Liver (tissue), 9 donors: Measurements from ENCODE around the gene CROT. TPM values are rescaled to one million over a fixed set of nuclear protein-coding genes. Genes with fewer than 3 reads are reported as not detected.
"Not testable (repeated sequence)": the region's sequence is repeated elsewhere in the genome, so short reads cannot be mapped to it uniquely, and the experiment has no call there.

Source experiments
- DNase-seq: peaks from one replicate; pipeline ENCODE4 v3.0.0-alpha.2; 2017; ENCODE audit warnings: low spot score
- H3K27ac ChIP-seq, 2 donors: one replicate each; pipeline ENCODE4 v1.7.0; 2013; ENCODE audit warnings: inconsistent platforms in 2 of 2, low read length in 2 of 2, control low read depth in 1 of 2, low read depth in 1 of 2, mild to moderate bottlenecking in 1 of 2
- H3K27me3 ChIP-seq, 4 donors: one replicate each; pipeline versions ENCODE4 v1.6.1 to v1.7.0; 2013; ENCODE audit warnings: low read length in 3 of 4, inconsistent platforms in 1 of 4, mild to moderate bottlenecking in 1 of 4, moderate library complexity in 1 of 4; ENCODE audit not compliant: control insufficient read depth in 4 of 4, insufficient read depth in 4 of 4
- H3K36me3 ChIP-seq, 4 donors: one replicate each; pipeline versions ENCODE4 v1.6.1 to v1.7.0; 2013; ENCODE audit warnings: low read length in 3 of 4, mild to moderate bottlenecking in 3 of 4, low read depth in 1 of 4, moderate library complexity in 1 of 4; ENCODE audit not compliant: control insufficient read depth in 4 of 4, insufficient read depth in 3 of 4
- H3K4me1 ChIP-seq, 4 donors: one replicate each; pipeline versions ENCODE4 v1.6.1 to v1.7.0; 2013; ENCODE audit warnings: low read length in 3 of 4, mild to moderate bottlenecking in 3 of 4, moderate library complexity in 1 of 4; ENCODE audit not compliant: control insufficient read depth in 4 of 4, insufficient read depth in 4 of 4
- H3K4me3 ChIP-seq, 3 donors: one replicate each; pipeline versions ENCODE4 v1.6.1 to v1.7.0; 2013; ENCODE audit warnings: low read length in 3 of 3, control low read depth in 1 of 3, low read depth in 1 of 3, mild to moderate bottlenecking in 1 of 3
- H3K9ac ChIP-seq, 2 donors: one replicate each; pipeline ENCODE4 v1.7.0; 2013; ENCODE audit warnings: low read length in 2 of 2, mild to moderate bottlenecking in 2 of 2, moderate library complexity in 2 of 2, control low read depth in 1 of 2, low read depth in 1 of 2
- H3K9me3 ChIP-seq, 4 donors: one replicate each; pipeline versions ENCODE4 v1.6.1 to v1.7.0; 2013; ENCODE audit warnings: low read length in 3 of 4; ENCODE audit not compliant: control insufficient read depth in 4 of 4
- CTCF ChIP-seq: fragments of 150-350 bp; IDR thresholded peaks from 2 replicates; pipeline ENCODE4 v1.5.1; 2017; ENCODE audit warnings: improper control_type of control experiment, low read depth, low read length; ENCODE audit not compliant: missing input control
- FOXA1 ChIP-seq: IDR thresholded peaks from 2 replicates; pipeline ENCODE4 v1.6.1; 2016; ENCODE audit warnings: antibody characterized with exemption
- FOXA2 ChIP-seq: IDR thresholded peaks from 2 replicates; pipeline ENCODE4 v1.6.1; 2016; ENCODE audit warnings: antibody characterized with exemption
- GABPA ChIP-seq, 2 donors: IDR thresholded peaks in 1 of 2; conservative IDR thresholded peaks in 1 of 2; 2 replicates each; pipeline ENCODE4 v1.6.1; 2016; ENCODE audit warnings: antibody characterized with exemption in 2 of 2, mild to moderate bottlenecking in 1 of 2, moderate library complexity in 1 of 2
- HNF4A ChIP-seq, 2 donors: conservative IDR thresholded peaks; 2 replicates each; pipeline ENCODE4 v1.6.1; 2016; ENCODE audit warnings: antibody characterized with exemption in 2 of 2, mild to moderate bottlenecking in 2 of 2
- NR2F2 ChIP-seq: IDR thresholded peaks from 2 replicates; pipeline ENCODE4 v1.6.1; 2016; ENCODE audit warnings: antibody characterized with exemption
- RAD21 ChIP-seq, 2 donors: IDR thresholded peaks; 2 replicates each; pipeline ENCODE4 v1.6.1; 2016; ENCODE audit warnings: antibody characterized with exemption in 2 of 2, mild to moderate bottlenecking in 2 of 2
- TAF1 ChIP-seq: conservative IDR thresholded peaks from 2 replicates; pipeline ENCODE4 v1.6.1; 2016; ENCODE audit warnings: antibody characterized with exemption, mild to moderate bottlenecking
- YY1 ChIP-seq: IDR thresholded peaks from 2 replicates; pipeline ENCODE4 v1.6.1; 2016; ENCODE audit warnings: antibody characterized with exemption, mild to moderate bottlenecking
- ZBTB33 ChIP-seq: IDR thresholded peaks from 2 replicates; pipeline ENCODE4 v1.6.1; 2016; ENCODE audit warnings: antibody characterized with exemption
- WGBS: extraction: QIAGEN DNeasy Blood & Tissue Kit; methylation state at CpG from one replicate; pipeline ENCODE4 v1.1.7; 2013; 5-methylcytosine and 5-hydroxymethylcytosine counted together
- polyA plus RNA-seq, 2 donors: library from polyadenylated mRNA; stranded (reverse) in 1 of 2; unstranded in 1 of 2; fragments of 200-250 nt in 1 of 2; fragments of >200 nt in 1 of 2; fragmentation: Nextera tagmentation in 1 of 2; extraction: Ambion mirVana in 1 of 2; gene quantifications; one replicate each; pipeline versions ENCODE4 v1.2.1 to v1.2.3, GENCODE V29; 2013 to 2015
- total RNA-seq, 2 donors: library from RNA; depleted of rRNA; stranded (reverse); fragments of >200 nt; gene quantifications; one replicate each; pipeline ENCODE4 v1.2.3, GENCODE V29; 2014
- TF ChIP-seq, protein P1 (sequence below): IDR thresholded peaks from 2 replicates; pipeline ENCODE4 v1.6.1; 2016; ENCODE audit warnings: antibody characterized with exemption
- TF ChIP-seq, protein P2 (sequence below): IDR thresholded peaks from 2 replicates; pipeline ENCODE4 v1.6.1; 2016; ENCODE audit warnings: antibody characterized with exemption
- donor health status: healthy.
- donor health status: healthy.
- donor health status: healthy.
- donor health status: healthy.
- donor health status: healthy.

The CROT gene
- total and polyA plus RNA-seq, 4 donors: 10.6 to 45.1 (median 32.9) TPM

- H3K9me3 ChIP-seq: peaks cover 0 to 5% (median 0%) of the 10 kb centered on the region in 4 donors
- no peak overlapping the region for H3K4me3 ChIP-seq
- H3K9ac ChIP-seq: no peak overlapping the region
- TF ChIP-seq RAD21 (IDR thresholded peaks at IDR 0.05) (peak; percentile 17 to 39), TAF1 (no peak)
- WGBS: 44% methylated on average over 1 of the region's 1 CpG
- no peak overlapping the region for H3K27ac ChIP-seq
- H3K36me3 ChIP-seq: peaks cover 0 to 6% (median 2%) of the 10 kb centered on the region in 4 donors
- no peaks in the 10 kb centered on the region for H3K27me3 ChIP-seq
- no peaks in the 10 kb centered on the region for H3K4me1 ChIP-seq
- DNase-seq: no peak
Observed at GRCh38 chr7:87318741-87319140, 26.7 kb upstream of the CROT start.

DNA sequence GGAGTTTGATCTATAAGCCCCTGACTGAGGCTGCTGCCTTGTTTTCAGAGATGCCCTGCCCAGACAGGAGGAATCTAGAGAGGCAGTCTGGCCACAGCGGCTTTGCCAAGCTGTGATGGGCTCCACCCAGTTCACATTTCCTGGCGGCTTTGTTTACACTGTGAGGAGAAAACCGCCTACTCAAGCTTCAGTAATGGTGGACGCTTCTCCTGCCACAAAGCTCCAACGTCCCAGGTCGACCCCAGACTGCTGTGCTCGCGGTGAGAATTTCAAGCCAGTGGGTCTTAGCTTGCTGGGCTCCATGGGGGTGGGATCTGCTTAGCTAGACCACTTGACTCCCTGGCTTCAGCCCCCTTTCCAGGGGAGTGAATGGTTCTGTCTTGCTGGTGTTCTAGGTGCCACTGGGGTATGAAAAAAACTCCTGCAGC lies 26.3 kb upstream of the CROT start:
- not testable (repeated sequence) for H3K27me3 ChIP-seq, H3K9ac ChIP-seq, H3K4me1 ChIP-seq, DNase-seq, H3K36me3 ChIP-seq, H3K9me3 ChIP-seq, H3K27ac ChIP-seq
- WGBS: 59% methylated on average over 8 of the region's 8 CpGs
- TF ChIP-seq FOXA2 (peak; percentile 58), YY1 (peak; percentile 45), RAD21 (IDR thresholded peaks at IDR 0.05) (peak in 1 of 2 donors; percentile 2)
- H3K4me3 ChIP-seq: peak overlapping the region in 1 of 3 donors; percentile 34

- H3K4me1 ChIP-seq: no peaks in the 10 kb centered on the region
- no peak overlapping the region for H3K9ac ChIP-seq
- peaks cover 6 to 16% (median 11%) of the 10 kb centered on the region in 4 donors for H3K9me3 ChIP-seq
Observed at GRCh38 chr7:87322912-87323311, 22.6 kb upstream of the CROT start.

More at GRCh38 chr7:87322912-87323311, 22.6 kb upstream of the CROT start:
- H3K4me3 ChIP-seq: no peak overlapping the region
- WGBS: 96% methylated on average over 1 of the region's 1 CpG
- DNase-seq: no peak
- peaks cover 0 to 12% (median 4%) of the 10 kb centered on the region in 4 donors for H3K36me3 ChIP-seq
- TF ChIP-seq GABPA (IDR thresholded peaks at IDR 0.05 in 1 of 2, conservative IDR thresholded peaks at IDR 0.05 in 1 of 2) (no peak), HNF4A (conservative IDR thresholded peaks at IDR 0.05) (no peak), FOXA2 (no peak), YY1 (no peak), CTCF (no peak), NR2F2 (no peak), FOXA1 (no peak), ZBTB33 (no peak), TAF1 (no peak)
- TF ChIP-seq, protein P1, sequence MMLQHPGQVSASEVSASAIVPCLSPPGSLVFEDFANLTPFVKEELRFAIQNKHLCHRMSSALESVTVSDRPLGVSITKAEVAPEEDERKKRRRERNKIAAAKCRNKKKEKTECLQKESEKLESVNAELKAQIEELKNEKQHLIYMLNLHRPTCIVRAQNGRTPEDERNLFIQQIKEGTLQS: no peak
- TF ChIP-seq, protein P2, sequence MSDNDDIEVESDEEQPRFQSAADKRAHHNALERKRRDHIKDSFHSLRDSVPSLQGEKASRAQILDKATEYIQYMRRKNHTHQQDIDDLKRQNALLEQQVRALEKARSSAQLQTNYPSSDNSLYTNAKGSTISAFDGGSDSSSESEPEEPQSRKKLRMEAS: no peak
- no peak overlapping the region for H3K27ac ChIP-seq
- no peaks in the 10 kb centered on the region for H3K27me3 ChIP-seq
